H9 (cell line): ENCODE data around the gene DCP1B. TPM values are rescaled to one million over a fixed set of nuclear protein-coding genes. Genes with fewer than 3 reads are reported as not detected.

Experiments used
- DNase-seq: peaks from one replicate; pipeline ENCODE4 v3.0.0-alpha.2; 2017
- H2AFZ ChIP-seq: one replicate; pipeline ENCODE4 v1.6.1; 2013; ENCODE audit warnings: mild to moderate bottlenecking, low read length, control low read depth, moderate library complexity
- H2AK5ac ChIP-seq: 2 replicates; pipeline ENCODE4 v1.6.1; 2013; ENCODE audit warnings: low read length, control low read depth, mixed read lengths; ENCODE audit not compliant: insufficient read length
- H2BK120ac ChIP-seq: one replicate; pipeline ENCODE4 v1.6.1; 2013; ENCODE audit warnings: low read depth, mild to moderate bottlenecking, low read length, control low read depth, inconsistent platforms; ENCODE audit not compliant: poor library complexity, severe bottlenecking
- H2BK12ac ChIP-seq: 2 replicates; pipeline ENCODE4 v1.6.1; 2013; ENCODE audit warnings: low read length, control low read depth, mixed read lengths, low read depth; ENCODE audit not compliant: insufficient read length
- H2BK15ac ChIP-seq: 2 replicates; pipeline ENCODE4 v1.6.1; 2013; ENCODE audit warnings: low read depth, low read length, control low read depth
- H2BK20ac ChIP-seq: one replicate; pipeline ENCODE4 v1.6.1; 2013; ENCODE audit warnings: low read depth, mild to moderate bottlenecking, low read length, control low read depth, inconsistent platforms; ENCODE audit not compliant: poor library complexity, severe bottlenecking
- H2BK5ac ChIP-seq: 2 replicates; pipeline ENCODE4 v1.6.1; 2013; ENCODE audit warnings: low read length, control low read depth, mixed read lengths; ENCODE audit not compliant: insufficient read length
- H3K14ac ChIP-seq: 2 replicates; pipeline ENCODE4 v1.6.1; 2013; ENCODE audit warnings: low read length, control low read depth; ENCODE audit not compliant: insufficient read depth
- H3K18ac ChIP-seq: 2 replicates; pipeline ENCODE4 v1.6.1; 2013; ENCODE audit warnings: low read depth, mild to moderate bottlenecking, mixed read lengths, low read length, control low read depth; ENCODE audit not compliant: insufficient read length
- H3K23ac ChIP-seq: 2 replicates; pipeline ENCODE4 v1.6.1; 2013; ENCODE audit warnings: low read length, control low read depth, mixed read lengths, low read depth; ENCODE audit not compliant: insufficient read length
- H3K23me2 ChIP-seq: 2 replicates; pipeline ENCODE4 v1.6.1; 2013; ENCODE audit warnings: low read depth, mild to moderate bottlenecking, mixed read lengths, low read length, control low read depth; ENCODE audit not compliant: insufficient read length, poor library complexity, severe bottlenecking
- H3K27ac ChIP-seq: 2 replicates; pipeline ENCODE4 v1.5.1; 2013; ENCODE audit warnings: low read length, control low read depth, mixed read lengths, low read depth; ENCODE audit not compliant: insufficient read length
- H3K27me3 ChIP-seq: 2 replicates; pipeline ENCODE4 v1.6.1; 2013; ENCODE audit warnings: low read length, control low read depth, inconsistent platforms; ENCODE audit not compliant: insufficient read depth
- H3K4ac ChIP-seq: 2 replicates; pipeline ENCODE4 v1.6.1; 2013; ENCODE audit warnings: low read depth, mild to moderate bottlenecking, control low read depth, inconsistent platforms, low read length, moderate library complexity
- H3K4me1 ChIP-seq: 2 replicates; pipeline ENCODE4 v1.6.1; 2013; ENCODE audit warnings: low read length, control low read depth, inconsistent platforms; ENCODE audit not compliant: insufficient read depth
- H3K4me2 ChIP-seq: 2 replicates; pipeline ENCODE4 v1.6.1; 2013; ENCODE audit warnings: low read length, control low read depth, mixed read lengths; ENCODE audit not compliant: insufficient read length, insufficient read depth
- H3K56ac ChIP-seq: 2 replicates; pipeline ENCODE4 v1.6.1; 2013; ENCODE audit warnings: low read depth, mild to moderate bottlenecking, mixed read lengths, low read length, control low read depth; ENCODE audit not compliant: insufficient read length
- H3K79me1 ChIP-seq: 2 replicates; pipeline ENCODE4 v1.6.1; 2013; ENCODE audit warnings: low read depth, mild to moderate bottlenecking, moderate library complexity, low read length, control low read depth, inconsistent platforms; ENCODE audit not compliant: insufficient read depth, poor library complexity, severe bottlenecking
- H3K79me2 ChIP-seq: 2 replicates; pipeline ENCODE4 v1.6.1; 2013; ENCODE audit warnings: low read length, control low read depth, inconsistent platforms; ENCODE audit not compliant: insufficient read depth
- H3K9ac ChIP-seq: 2 replicates; pipeline ENCODE4 v1.6.1; 2013; ENCODE audit warnings: low read length, control low read depth, mixed read lengths; ENCODE audit not compliant: insufficient read length; ENCODE audit errors: extremely low read depth
- H3K9me3 ChIP-seq: one replicate; pipeline ENCODE4 v1.6.1; 2013; ENCODE audit warnings: low read depth, low read length, inconsistent platforms; ENCODE audit not compliant: control insufficient read depth
- H3T11ph ChIP-seq: one replicate; pipeline ENCODE4 v1.6.1; 2013; ENCODE audit warnings: mild to moderate bottlenecking, low read length, control low read depth, inconsistent platforms
- H4K20me1 ChIP-seq: one replicate; pipeline ENCODE4 v1.6.1; 2013; ENCODE audit not compliant: control insufficient read depth, insufficient read length, insufficient read depth
- H4K5ac ChIP-seq: 2 replicates; pipeline ENCODE4 v1.6.1; 2013; ENCODE audit warnings: low read depth, mild to moderate bottlenecking, mixed read lengths, low read length, control low read depth; ENCODE audit not compliant: insufficient read length
- H4K8ac ChIP-seq: replicated peaks from 2 replicates; pipeline ENCODE4 v1.6.1; 2013; ENCODE audit warnings: low read length, control low read depth, mixed read lengths, low read depth; ENCODE audit not compliant: insufficient read length
- H4K91ac ChIP-seq: 2 replicates; pipeline ENCODE4 v1.6.1; 2013; ENCODE audit warnings: low read depth, mild to moderate bottlenecking, moderate library complexity, mixed read lengths, low read length, control low read depth; ENCODE audit not compliant: insufficient read length
- H3K27ac Mint-ChIP-seq, 3 experiments: 2 replicates in 2 of 3; 3 replicates in 1 of 3; pipeline ENCODE4 v1.8.0; 2020 to 2021; ENCODE audit warnings: mixed read lengths in 3 of 3, mild to moderate bottlenecking in 1 of 3, moderate library complexity in 1 of 3
- H3K27me3 Mint-ChIP-seq: 2 replicates; pipeline ENCODE4 v1.8.0; 2021; ENCODE audit warnings: low read depth, mild to moderate bottlenecking, moderate library complexity, mixed read lengths
- H3K36me3 Mint-ChIP-seq, 3 experiments: 2 replicates in 2 of 3; 3 replicates in 1 of 3; pipeline ENCODE4 v1.8.0; 2020 to 2021; ENCODE audit warnings: low read depth in 3 of 3, mixed read lengths in 3 of 3; ENCODE audit not compliant: insufficient read depth in 1 of 3
- H3K4me1 Mint-ChIP-seq, 2 experiments: 2 replicates each; pipeline ENCODE4 v1.8.0; 2020; ENCODE audit warnings: mixed read lengths in 2 of 2
- H3K4me3 Mint-ChIP-seq, 2 experiments: 2 replicates in 1 of 2; 3 replicates in 1 of 2; pipeline ENCODE4 v1.8.0; 2020 to 2021; ENCODE audit warnings: mild to moderate bottlenecking in 2 of 2, mixed read lengths in 2 of 2, moderate library complexity in 1 of 2
- H3K9me3 Mint-ChIP-seq, 2 experiments: 2 replicates in 1 of 2; 3 replicates in 1 of 2; pipeline ENCODE4 v1.8.0; 2020; ENCODE audit warnings: mild to moderate bottlenecking in 2 of 2, mixed read lengths in 2 of 2, moderate library complexity in 1 of 2
- WGBS: extraction: QIAGEN DNeasy Blood & Tissue Kit; methylation state at CpG from one replicate; pipeline ENCODE4 v1.1.7; 2013; ENCODE audit warnings: missing lambda C conversion rate, low lambda C conversion rate, mixed read lengths; ENCODE audit not compliant: insufficient read length; ENCODE audit errors: extremely low coverage; 5-methylcytosine and 5-hydroxymethylcytosine counted together
- total RNA-seq: library from RNA; stranded (reverse); gene quantifications from 2 replicates; pipeline ENCODE4 v1.2.1, GENCODE V29; 2021
- TF ChIP-seq, protein P1 (sequence below): fragments of 200-600 bp; sonication (generic); conservative IDR thresholded peaks from 3 replicates; pipeline ENCODE4 v1.8.0; 2021; ENCODE audit warnings: antibody characterized with exemption, mild to moderate bottlenecking

The DCP1B gene
- total RNA-seq, 1 experiment from 2014 or later: 11.2 TPM

DNA sequence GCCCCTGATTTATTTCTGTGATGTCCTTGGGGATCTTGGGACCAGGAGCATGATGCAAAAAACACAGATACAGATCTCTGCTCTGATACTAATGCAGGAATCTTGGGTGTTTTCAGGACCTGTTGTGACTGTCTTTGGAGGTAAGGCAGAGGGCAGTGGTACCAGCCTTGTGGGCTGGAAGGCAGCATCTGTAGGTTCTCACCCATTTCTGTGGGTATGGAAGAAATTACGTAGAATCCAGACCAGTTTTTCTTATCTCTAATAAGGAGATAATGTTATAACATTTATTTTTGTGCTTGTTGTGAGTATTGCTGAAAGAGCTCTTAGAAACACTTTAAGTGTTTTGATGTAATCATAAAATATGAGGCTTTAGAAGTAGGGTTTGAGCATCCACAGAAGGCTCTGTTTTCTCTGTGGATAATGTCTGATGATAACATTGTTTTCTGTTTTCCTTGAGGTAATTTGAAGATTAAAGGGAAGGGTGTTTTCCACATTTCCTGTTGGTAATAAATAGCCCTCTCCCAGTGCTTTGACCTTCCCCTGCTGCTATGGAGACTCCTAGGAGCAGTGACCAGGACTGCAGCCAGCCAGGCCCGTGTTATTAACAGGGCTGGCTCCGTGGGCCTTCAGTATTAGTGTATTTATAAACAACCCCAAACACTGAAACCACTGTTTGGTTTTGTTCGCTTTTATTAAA lies 9.4 kb upstream of the DCP1B start:
- Mint-ChIP-seq H3K27ac (no peak overlapping the region), H3K4me1 (peaks cover 35 to 50% of the 10 kb centered on the region in 2 experiments)
- no peak overlapping the region for H3K27ac ChIP-seq

More for the DNA sequence above, 9.4 kb upstream of the DCP1B start:
- Histone ChIP-seq H2BK120ac (no peak overlapping the region), H2BK15ac (no peak overlapping the region), H3K56ac (no peak overlapping the region), H3K14ac (no peak overlapping the region), H3K23ac (no peak overlapping the region), H2BK20ac (no peak overlapping the region), H2BK5ac (no peak overlapping the region), H3K4ac (no peak overlapping the region), H4K5ac (no peak overlapping the region), H2BK12ac (no peak overlapping the region), H3K23me2 (no peaks in the 10 kb centered on the region), H3K79me2 (no peaks in the 10 kb centered on the region), H3K9ac (no peak overlapping the region), H4K8ac (no peak overlapping the region), H3K79me1 (no peaks in the 10 kb centered on the region), H2AK5ac (no peak overlapping the region), H3K27me3 (no peaks in the 10 kb centered on the region), H3K4me2 (no peak overlapping the region), H4K20me1 (no peaks in the 10 kb centered on the region), H4K91ac (no peak overlapping the region), H2AFZ (no peak overlapping the region), H3K9me3 (no peaks in the 10 kb centered on the region), H3K18ac (no peak overlapping the region), H3K4me1 (no peaks in the 10 kb centered on the region; the same call in 1 of the 2 replicates), H3T11ph (no peak overlapping the region)
- H3K27me3 Mint-ChIP-seq: no peaks in the 10 kb centered on the region
- H3K4me3 Mint-ChIP-seq: no peak overlapping the region
- no CpG with 5 or more reads among the region's 4 CpGs for WGBS
- TF ChIP-seq, protein P1, sequence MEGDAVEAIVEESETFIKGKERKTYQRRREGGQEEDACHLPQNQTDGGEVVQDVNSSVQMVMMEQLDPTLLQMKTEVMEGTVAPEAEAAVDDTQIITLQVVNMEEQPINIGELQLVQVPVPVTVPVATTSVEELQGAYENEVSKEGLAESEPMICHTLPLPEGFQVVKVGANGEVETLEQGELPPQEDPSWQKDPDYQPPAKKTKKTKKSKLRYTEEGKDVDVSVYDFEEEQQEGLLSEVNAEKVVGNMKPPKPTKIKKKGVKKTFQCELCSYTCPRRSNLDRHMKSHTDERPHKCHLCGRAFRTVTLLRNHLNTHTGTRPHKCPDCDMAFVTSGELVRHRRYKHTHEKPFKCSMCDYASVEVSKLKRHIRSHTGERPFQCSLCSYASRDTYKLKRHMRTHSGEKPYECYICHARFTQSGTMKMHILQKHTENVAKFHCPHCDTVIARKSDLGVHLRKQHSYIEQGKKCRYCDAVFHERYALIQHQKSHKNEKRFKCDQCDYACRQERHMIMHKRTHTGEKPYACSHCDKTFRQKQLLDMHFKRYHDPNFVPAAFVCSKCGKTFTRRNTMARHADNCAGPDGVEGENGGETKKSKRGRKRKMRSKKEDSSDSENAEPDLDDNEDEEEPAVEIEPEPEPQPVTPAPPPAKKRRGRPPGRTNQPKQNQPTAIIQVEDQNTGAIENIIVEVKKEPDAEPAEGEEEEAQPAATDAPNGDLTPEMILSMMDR: no peak; the same call in 2 of the 3 replicates
- no peak for DNase-seq
- H3K36me3 Mint-ChIP-seq: no peaks in the 10 kb centered on the region
- no peaks in the 10 kb centered on the region for H3K9me3 Mint-ChIP-seq
